NCI-H146 (cell line): Measurements from ENCODE around the gene ELK1.
"Not testable (repeated sequence)": the region's sequence is repeated elsewhere in the genome, so short reads cannot be mapped to it uniquely, and the experiment has no call there.

Experiments
- DNase-seq: peaks from one replicate; lab custom pipeline; 2025; lab: John Stamatoyannopoulos, UW

ELK1 gene, protein sequence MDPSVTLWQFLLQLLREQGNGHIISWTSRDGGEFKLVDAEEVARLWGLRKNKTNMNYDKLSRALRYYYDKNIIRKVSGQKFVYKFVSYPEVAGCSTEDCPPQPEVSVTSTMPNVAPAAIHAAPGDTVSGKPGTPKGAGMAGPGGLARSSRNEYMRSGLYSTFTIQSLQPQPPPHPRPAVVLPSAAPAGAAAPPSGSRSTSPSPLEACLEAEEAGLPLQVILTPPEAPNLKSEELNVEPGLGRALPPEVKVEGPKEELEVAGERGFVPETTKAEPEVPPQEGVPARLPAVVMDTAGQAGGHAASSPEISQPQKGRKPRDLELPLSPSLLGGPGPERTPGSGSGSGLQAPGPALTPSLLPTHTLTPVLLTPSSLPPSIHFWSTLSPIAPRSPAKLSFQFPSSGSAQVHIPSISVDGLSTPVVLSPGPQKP

DNA sequence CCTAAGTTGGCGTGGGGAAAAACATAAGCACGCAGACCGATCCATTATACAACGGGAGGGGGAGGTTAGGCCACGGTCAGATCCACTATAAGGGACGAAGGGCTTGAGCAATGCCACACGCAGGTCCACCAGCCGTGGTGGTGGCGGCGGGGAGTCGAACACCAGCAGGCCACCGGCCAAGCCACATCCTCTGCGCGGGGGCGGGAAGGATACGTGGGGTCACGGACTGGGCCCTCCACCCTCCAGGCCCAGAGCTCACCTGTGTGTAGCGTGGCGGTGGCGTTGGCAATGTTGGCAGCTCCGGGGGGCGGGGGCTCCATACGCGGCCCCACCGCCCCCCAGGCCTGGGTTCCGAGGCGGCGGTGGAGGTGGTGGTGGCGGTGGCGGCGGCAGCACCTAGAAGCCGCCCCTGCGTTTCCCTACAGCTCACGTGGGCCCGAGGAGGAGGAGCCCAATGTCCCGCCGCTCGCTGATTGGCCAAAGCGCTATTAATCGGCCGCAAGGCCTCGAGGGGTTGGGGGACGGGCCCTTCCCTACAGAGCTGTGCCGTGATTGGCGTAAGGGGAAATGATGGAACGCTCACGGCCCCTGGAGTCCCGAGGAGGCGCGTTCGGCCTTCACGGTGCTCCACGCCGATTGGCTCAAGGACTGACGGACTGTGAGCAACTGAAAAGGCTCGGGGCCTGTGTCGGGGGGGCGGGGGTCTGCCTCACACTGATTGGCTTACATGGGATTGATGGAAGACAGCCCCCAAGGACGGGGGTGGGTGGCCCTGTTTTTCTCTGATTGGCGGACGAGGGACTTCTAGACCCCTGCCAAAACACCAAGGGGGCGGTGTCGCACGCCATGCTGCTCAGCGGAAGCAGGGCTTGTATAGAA, at the start of gene ELK1:
Gene ELK1 (minus strand): TSS at position 400 of the 879 bp plus-strand sequence. CDS start 9,122 bp downstream, outside the sequence.
- DNase-seq: peak; percentile 98

DNA sequence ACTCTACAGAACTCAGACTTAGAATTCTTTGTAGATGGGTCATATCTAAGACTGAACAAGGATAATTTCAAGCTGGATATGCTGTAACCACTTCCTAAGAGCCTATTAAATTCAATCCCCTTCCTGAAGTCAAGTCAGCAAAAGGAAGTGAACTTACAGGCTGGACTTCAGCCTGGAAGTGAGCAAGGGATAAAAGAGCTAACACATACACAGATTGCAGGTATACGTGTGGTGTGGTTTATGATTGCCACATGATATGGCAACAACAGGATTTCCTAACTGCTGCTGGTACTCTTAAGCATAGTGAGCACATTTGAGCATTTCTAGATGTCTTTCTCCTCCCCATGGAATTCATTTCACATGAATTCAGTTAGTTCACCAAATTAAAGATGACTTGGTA, 46.8 kb upstream of the ELK1 start:
- DNase-seq: no peak

DNA sequence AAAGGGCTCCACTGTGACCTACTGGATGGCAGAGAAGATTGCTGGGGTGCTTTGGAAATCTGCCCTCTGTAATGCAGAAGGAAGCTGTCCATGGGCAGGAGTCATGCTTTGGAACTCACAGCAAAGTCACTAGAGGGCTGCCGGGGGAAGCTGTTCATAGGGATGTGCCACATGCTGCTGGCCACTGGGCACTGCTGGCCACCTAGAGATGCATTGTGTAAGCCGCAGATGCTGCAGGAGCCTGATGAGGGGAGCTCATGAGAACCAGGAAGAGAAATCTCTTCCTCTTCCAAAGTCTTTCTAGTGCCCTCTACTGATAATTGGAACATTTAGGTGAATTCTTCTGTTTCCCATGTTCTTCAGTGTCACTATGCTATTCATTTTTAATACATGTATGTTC, 39.8 kb upstream of the ELK1 start:
- peak; percentile 37 for DNase-seq

DNA sequence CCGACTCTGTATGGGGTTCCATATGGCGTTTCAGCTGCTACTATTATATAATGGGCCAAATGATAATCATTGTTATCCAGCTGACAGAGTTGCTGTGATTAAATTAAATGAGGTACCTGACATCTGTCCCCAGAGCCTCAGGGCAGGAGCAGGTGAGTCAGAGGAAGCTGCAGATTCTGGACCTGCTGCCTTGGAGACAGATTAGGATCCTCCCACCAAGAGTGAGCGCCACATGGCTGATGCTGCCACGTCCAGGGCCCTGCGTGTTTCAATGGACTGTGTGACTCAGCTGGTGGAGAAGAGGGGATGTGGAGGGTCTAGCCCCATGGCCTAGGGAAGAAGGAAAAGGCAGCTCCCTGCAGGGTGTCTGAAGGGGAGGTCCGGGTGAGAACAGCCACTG, 36.9 kb upstream of the ELK1 start:
- DNase-seq: peak; percentile 86

DNA sequence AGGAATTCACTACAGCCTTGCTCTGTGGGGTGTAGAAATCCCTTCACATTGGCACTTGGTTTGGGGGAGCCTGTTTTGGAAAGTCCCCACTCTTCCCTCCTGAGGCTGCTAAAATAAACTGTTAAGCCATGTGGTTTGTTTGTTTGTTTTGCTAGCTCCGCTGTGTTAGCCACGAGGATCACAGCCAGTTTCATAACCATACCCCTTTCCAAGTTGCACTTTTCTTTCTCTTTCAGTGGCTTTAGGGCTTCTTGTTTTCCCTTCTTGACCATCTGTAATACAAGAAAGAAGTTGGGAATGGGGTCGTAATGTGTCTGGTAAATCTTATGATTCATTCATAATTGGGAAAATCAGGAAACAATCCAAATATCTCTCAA, 33.5 kb upstream of the ELK1 start:
- no peak for DNase-seq

DNA sequence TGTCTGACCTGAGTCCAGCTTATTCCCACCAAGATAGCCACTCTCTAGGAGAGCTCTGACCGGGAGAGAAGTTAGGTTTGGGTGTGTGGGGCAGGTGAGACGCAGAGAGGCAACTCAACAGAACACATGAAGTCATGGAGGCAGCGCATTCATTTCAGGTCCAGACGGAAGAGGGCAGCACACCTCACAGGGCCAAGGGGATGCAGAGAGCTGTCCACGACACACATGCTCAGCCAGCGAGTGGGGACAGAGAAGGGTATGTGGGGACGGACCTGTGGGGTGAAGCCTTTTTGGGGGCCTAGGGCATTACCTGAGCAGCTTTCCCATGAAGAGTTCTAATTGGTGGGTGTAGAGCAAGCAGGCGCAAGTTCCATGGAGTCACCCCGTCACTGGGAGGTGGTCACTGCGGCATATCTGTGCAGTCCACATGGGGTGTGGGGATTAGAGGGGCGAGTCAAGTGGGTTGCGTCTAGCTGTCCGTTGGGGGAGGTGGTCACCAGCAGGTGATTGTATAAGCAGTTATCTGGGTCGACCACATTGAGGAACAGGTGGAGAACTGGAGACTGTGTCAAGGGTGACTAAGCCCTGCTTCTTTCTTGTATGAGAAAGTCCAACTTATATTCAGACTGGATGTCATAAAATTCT, 32.9 kb upstream of the ELK1 start:
- DNase-seq: no peak

DNA sequence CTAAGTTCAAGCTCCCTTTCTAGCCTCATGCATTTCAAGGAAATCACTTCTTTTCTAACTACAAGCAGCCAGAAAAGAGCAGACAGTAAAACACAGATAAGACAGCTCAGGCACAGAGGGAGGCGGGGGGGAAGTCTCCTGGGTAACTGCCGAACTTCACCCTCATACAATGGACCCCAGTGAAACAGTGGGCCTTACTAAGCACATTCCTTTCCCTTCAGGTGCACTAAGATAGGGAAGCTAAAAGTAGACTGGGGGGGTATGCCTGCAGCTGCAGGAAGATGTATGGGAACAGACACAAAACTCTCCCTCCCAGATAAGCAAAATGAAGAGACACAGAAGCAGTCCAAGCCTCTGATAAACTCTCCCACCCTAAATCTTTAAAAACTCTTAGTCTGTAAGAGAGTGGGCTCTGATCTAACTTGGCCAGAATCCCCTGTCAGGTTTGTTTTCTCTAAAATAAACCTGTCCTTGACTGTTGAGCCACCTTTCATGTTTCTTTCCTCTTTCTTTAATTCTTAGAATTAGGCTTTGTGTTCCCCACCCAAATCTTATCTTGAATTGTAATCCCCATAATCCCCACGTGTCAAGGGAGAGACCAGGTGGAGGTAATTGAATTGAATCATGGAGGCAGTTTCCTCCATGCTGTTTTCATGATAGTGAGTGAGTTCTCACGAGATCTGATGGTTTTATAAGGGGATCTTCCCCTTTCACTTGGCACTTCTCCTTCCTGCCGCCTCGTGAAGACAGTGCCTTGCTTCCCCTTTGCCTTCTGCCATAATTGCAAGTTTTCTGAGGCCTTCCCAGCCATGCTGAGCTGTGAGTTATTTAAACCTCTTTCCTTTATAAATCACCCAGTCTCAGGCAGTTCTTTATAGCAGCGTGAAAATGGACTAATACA, 25.8 kb upstream of the ELK1 start:
- DNase-seq: not testable (repeated sequence)

DNA sequence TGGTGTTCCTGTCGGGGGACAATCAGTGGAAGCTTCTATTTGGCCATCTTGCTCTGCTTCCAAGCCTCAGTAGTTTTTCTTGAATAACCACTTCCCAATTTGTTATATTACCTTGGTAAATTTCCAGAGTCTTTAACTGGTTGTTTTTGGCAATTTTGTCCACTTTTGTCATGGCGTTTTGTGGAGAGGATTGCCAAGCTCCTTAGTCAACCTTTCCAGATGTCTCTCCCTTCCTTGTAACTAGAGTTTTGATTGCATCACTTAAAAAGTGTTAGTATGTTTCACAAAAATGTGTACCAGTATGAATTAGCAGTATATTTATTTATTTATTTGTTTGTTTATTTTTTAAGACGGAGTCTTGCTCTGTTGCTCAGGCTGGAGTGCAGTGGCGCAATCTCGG, 24.4 kb upstream of the ELK1 start:
- DNase-seq: no peak

DNA sequence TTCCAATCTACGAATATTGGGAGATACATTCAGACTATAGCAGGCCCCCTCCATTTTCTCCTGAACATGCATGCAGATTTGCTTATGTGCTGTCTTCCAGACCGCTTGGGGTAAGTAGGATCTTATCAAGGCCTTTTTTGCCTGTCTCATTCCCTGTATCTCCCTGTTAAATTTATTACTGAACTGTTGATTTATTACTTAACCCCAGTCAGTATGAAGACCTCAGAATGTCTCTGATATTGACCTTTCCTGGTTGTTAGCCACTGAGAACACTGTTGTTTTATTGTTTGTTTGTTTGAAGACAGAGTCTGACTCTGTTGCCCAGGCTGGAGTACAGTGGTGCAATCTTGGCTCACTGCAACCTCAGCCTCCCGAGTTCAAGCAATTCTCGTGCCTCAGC, 15.4 kb upstream of the ELK1 start:
- not testable (repeated sequence) for DNase-seq

DNA sequence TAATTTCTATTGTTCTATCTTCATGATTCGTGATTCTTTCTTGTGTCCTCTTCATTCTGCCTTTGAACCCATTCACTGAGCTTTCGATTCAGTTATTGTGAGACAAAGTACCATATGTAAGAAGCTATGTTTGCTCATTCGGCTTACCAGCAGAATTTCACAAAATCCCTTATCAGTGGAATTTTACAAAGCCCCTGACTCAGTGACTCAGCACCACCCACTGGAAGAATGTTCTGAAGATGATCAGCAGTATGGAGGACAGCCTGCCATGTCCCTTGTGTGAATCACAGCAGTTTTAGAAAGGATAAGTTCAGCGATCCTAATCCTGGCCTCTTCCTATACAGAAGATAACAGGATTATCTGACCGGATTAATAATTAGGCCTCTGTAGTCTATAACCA, 14.4 kb upstream of the ELK1 start:
- no peak for DNase-seq

DNA sequence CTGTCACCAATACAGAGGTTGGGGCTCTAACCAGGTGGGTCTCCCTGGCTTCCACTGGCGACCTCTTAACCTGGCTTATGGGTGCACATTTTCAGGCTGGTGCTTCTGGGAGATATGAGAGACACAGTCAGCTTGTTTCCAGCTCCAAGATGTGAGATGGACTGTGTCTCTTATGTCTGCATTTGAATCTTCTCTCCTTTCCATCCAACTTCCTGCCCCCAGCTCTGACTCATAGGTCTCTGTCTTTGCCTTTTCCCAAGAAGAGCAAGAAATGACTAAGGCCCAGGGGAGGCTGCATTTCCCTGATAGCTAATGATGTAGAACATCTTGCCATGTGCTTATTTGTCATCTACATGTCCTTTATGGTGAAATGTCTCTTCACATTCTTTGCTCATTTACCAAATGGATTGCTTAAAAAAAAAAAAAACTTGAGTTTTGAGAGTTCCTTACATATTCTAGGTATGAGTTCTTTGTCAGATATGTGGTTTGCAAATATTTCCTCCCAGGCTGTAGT, 11.8 kb upstream of the ELK1 start:
- DNase-seq: no peak

DNA sequence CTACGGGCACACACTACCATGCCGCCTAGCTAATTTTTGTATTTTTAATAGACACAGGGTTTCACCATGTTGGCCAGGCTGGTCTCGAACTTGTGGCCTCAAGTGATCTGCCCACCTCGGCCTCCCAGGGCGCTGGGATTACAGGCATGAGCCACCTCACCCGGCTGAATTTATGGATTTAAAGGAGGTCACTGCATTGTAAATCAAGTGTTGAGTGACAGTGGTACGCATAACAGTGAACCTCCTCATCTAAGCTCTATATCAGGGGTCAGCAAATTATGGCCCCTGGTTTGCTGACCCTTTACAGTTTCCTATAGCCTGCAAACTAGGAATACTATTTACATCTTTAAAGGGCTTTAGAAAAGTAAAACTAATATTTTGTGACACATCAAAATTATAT, 11.2 kb upstream of the ELK1 start:
- no peak for DNase-seq

DNA sequence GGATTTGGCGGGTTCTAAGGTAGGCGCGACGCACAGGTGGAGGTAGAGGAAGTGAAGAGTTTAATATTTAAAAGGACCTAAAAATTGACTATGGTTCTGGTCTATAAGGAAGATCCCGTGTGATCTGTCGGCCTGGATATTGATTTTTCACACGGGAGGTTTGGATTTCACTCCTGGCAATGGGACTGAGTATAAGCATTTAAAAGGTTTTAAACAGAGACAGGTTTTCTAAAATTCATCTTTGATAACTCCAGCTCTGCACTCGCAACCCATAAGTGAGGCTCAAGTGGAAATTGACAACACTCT, 9.0 kb upstream of the ELK1 start:
- no peak for DNase-seq

DNA sequence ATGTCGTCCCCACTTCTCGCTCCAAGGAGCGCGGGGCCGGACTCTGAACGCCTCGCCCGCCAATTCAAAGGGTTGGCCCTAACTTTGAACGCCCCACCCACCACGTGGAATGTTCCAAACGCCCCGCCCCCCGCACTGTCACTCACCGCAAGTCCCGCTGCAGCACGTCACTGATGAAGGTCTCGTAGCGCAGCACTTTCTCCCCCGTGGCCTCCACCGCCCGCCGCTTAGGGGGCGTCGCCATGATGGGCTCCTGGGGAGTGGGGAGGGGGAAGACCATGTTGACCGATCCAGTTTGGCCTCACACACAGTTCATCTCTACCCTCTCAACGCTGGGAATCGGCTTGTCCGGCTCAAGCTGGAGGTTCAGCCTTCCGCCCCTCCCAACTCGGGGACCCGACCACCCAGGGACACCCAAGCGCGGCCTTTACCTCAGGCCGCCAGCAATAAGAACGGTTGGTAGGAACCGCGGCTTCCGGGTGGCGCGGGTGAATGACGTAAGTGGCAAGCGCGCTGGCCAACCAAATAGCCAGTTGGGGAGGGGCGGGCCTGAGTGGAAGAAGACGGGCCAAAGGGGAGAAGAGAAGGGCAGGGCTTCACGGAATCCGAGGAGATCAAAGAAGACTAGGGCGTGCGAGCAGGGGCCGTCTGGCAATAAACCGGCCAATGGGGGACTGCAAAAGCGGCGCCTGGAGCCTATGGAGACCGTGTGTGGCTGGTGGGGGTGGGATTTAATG, 8.5 kb upstream of the ELK1 start, which contains the start of gene UXT:
Gene UXT (minus strand): TSS at position 497 of the 737 bp plus-strand sequence. CDS start 253 bp downstream, at position 244.
- peak; percentile 96 for DNase-seq

DNA sequence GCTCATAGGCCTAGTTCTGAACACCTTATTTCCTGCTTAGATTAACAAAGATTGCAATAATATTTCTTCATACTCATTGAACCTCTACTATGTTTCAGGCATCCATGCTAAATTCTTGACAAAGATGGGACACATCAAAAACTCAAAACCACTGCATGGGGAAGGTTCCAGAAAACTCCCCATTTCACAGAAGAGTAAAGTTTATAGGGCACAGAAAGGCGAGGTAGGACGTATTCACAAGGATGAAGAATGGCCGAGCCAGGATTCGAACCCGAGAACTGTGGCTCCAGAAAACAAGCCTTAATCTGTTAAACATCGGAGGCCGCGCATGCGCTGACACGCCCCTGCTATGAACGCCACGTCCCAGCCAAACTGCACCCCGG, 7.9 kb upstream of the ELK1 start:
- no peak for DNase-seq

DNA sequence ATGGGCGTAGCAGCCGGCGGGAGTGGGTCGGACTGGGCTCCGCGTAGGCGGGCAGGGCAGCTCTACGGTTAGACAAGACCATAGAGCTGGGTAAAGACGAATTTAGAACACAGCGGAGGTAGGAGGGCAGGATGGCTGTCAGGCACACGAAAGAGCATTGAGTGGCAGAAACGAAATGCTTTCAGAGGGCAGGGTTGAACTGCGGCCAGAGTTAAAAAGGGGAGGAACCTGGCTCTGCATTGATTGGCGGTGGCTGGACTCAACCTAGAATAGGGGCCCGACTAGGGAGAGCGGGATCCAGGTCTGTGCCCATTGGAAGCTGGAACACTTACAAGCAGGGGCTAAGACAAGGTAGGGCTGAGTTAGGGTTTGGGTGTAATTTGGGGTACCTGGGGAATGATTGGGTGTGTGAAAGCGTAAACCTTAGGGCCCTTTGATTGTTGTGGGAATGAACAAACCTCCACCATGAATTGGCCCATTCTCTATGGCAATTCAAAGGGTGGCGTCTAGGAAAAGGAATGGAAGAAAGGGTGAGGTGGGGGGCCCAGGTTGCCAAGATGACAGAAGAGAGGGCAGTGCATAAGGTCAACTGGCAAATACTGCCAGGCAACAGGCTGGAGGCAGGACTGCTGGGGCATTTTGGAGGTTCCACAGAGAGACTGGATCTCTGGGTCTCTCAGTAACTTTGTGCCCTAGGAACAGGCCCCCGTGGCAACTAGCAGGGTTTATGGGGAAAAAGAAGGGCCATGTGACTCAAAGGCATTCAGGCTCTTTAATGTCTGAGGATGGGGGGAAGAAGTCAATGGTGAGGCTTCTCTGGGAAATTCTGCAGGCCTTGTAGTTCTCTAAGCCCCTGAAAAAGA, 911 bp upstream of the ELK1 start:
- no peak for DNase-seq

DNA sequence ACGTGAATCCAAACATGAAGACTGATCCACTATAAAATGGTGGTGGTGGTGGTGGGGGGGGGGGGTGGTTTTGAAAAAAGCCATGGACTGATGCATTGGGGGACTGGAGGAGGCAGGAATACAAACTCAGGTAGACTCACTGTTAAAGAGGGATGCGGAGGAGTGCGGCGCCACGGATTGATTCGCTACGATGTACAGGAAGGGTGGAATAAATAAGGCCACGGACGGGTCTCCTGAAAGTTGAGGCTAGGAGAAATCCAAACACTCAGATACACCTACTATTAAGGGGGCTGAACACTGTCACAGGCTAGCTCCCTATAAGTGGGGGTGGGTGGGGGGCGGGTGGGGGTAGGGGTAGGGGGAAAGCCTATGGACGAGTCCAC, 591 bp downstream of the ELK1 start:
- no peak for DNase-seq

DNA sequence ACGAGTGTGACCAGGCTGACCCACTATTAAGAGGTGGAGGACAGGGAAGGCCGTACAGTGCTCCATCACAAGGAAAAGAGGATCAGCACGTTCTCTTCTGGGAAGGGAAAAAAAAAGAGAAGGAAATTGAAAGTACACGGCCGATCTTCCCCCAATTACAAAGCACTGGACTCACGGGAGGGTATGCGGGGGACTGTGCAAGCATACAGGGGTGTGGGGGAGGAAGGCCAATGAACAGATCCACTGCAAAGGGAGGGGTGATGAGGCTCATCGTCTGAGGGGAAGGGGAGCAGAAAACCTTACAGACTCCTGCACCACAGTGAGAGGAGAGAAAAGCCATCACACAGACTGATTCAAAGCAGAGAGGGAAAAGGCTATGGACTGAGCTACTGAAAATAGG, 1.1 kb downstream of the ELK1 start:
- no peak for DNase-seq

DNA sequence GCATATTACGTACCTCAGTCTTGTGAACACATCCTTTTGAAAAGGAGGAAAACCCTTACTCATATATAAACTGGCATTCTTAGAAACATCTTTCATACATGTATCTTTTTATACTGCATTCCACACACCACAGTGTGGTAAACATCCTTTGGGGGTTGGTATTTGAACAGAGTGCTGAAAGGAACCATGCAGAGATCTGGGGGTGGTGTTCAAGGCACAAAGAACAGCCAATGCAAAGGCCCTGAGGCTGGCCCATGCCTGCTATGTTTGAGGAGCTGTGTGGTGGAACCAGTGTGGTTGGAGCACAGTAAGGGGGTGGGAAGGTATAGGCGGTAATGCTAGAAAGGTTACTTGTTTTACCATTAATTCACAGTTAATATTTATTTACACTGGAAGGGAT, 2.0 kb downstream of the ELK1 start:
- DNase-seq: no peak

DNA sequence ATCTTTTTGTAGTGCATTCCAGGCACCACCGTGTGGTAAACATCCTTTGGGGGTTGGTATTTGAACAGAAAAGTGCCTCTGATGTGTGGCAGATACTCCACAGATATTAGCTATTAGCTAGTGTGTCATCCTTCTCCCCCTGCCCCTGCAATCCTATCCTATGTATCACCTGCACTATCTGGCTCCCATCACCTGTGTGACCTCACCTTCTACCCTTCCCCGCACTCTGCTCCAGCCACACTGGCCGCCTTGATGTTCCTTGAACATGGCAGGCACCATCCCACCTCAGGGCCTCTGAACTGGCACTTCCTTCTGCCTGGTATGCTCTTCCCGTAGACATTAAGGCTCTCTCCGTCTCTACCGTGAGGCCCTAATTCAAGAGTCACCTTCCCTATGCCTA, 3.7 kb downstream of the ELK1 start:
- no peak for DNase-seq
